HepG2 (cell line): ENCODE results near the gene GAS2L1.

ENCODE experiments used
- CBX5 ChIP-seq: sonication (generic); formaldehyde crosslinking; IDR thresholded peaks from 2 replicates; pipeline ENCODE4 v1.4.0; 2020; ENCODE audit warnings: missing genetic modification reagents, borderline replicate concordance
- CTCF ChIP-seq: sonication (generic); formaldehyde crosslinking; IDR thresholded peaks from 2 replicates; pipeline ENCODE4 v1.5.0; 2020; ENCODE audit warnings: mild to moderate bottlenecking, missing genetic modification reagents, moderate library complexity
- ETV5 ChIP-seq: IDR thresholded peaks from 2 replicates; pipeline ENCODE4 v1.6.1; 2018; ENCODE audit warnings: missing biosample characterization, missing genetic modification reagents, inconsistent platforms, borderline replicate concordance
- JUNB ChIP-seq: sonication (generic); formaldehyde crosslinking; IDR thresholded peaks from 2 replicates; pipeline ENCODE4 v1.8.0; 2022; ENCODE audit warnings: missing genetic modification reagents, mild to moderate bottlenecking, borderline replicate concordance
- MEIS1 ChIP-seq: sonication (generic); formaldehyde crosslinking; IDR thresholded peaks from 2 replicates; pipeline ENCODE4 v1.9.0; 2021; ENCODE audit warnings: mild to moderate bottlenecking, missing genetic modification reagents, moderate library complexity, borderline replicate concordance
- POLR2A ChIP-seq, 2 experiments: IDR thresholded peaks; 2 replicates each; pipeline ENCODE4 v1.6.1; 2011; ENCODE audit warnings: low read depth in 2 of 2, low read length in 2 of 2, mild to moderate bottlenecking in 1 of 2, moderate library complexity in 1 of 2; ENCODE audit not compliant: insufficient read depth in 1 of 2
- SNRNP70 ChIP-seq: fragments of 200-400 bp; formaldehyde crosslinking; IDR thresholded peaks from 2 replicates; pipeline ENCODE4 v1.6.1; 2017; ENCODE audit warnings: mild to moderate bottlenecking, low read depth, low read length, moderate library complexity
- SP4 ChIP-seq: sonication (generic); formaldehyde crosslinking; IDR thresholded peaks from 2 replicates; pipeline ENCODE4 v1.8.1; 2023; ENCODE audit warnings: mild to moderate bottlenecking, missing genetic modification reagents
- ZNF597 ChIP-seq: sonication (generic); formaldehyde crosslinking; IDR thresholded peaks from 2 replicates; pipeline ENCODE4 v1.5.0; 2020; ENCODE audit warnings: missing genetic modification reagents

- TF ChIP-seq CTCF (peak; percentile 92), POLR2A (IDR thresholded peaks at IDR 0.05; ENCODE audit: insufficient read depth in 1 of 2, low read depth in 2 of 2, low read length in 2 of 2) (no peak), MEIS1 (no peak), JUNB (CRISPR knock-in tag) (no peak), SP4 (CRISPR knock-in tag) (no peak), SNRNP70 (no peak), ETV5 (CRISPR knock-in tag) (peak; percentile 43; the same call in 1 of the 2 replicates), CBX5 (CRISPR knock-in tag) (0 out of 2 replicates have a peak, but pooled peaks have one; percentile 14), ZNF597 (CRISPR knock-in tag) (no peak)
Observed at GRCh38 chr22:29306175-29306834, at the start of gene GAS2L1.
